Spleen (tissue), 7 donors: ENCODE results near the gene HNRNPA2B1.
A peak's percentile ranks its signal among the peaks of the same experiment; 100 is the strongest.

Experiments
- CTCF ChIP-seq, 11 experiments: fragments of 200-600 bp in 7 of 11; fragments of 450-650 bp in 4 of 11; sonication (generic) in 4 of 11; IDR thresholded peaks in 8 of 11; conservative IDR thresholded peaks in 3 of 11; 1 replicate in 7 of 11; 2 replicates in 4 of 11; pipeline versions ENCODE4 v1.4.0 to v1.8.0; 2016 to 2021; ENCODE audit warnings: antibody characterized with exemption in 11 of 11, inconsistent platforms in 4 of 11, mild to moderate bottlenecking in 1 of 11
- POLR2A ChIP-seq, 3 donors: fragments of 450-650 bp; IDR thresholded peaks; one replicate each; pipeline ENCODE4 v1.5.1; 2017; ENCODE audit warnings: antibody characterized with exemption in 3 of 3, mild to moderate bottlenecking in 1 of 3
- POLR2AphosphoS5 ChIP-seq, 3 donors: sonication (generic); formaldehyde crosslinking; IDR thresholded peaks; one replicate each; pipeline ENCODE4 v1.5.1; 2017; ENCODE audit warnings: antibody characterized with exemption in 3 of 3
- donor health status: DM: no; HTN: no; CAD: no; lungs with moderate emphysema.
- donor health status: DM: no; HTN: no; CAD: no.
- donor health status: DM: no; HTN: no; CAD: no.

- TF ChIP-seq POLR2AphosphoS5 (IDR thresholded peaks at IDR 0.05) (peak in 1 of 3 donors; percentile 10), CTCF (IDR thresholded peaks at IDR 0.05 in 8 of 11, conservative IDR thresholded peaks at IDR 0.05 in 3 of 11) (no peak), POLR2A (IDR thresholded peaks at IDR 0.05) (no peak)
Measured at GRCh38 chr7:26191974-26192479, 8.5 kb downstream of the HNRNPA2B1 start.
